Activated CD8-positive, alpha-beta memory T cell treated with anti-CD3 and anti-CD28 coated beads for 24 hours (primary cell): ENCODE data around the gene ZHX3.
A peak's percentile ranks its signal among the peaks of the same experiment; 100 is the strongest.
"Not testable (repeated sequence)": the region's sequence is repeated elsewhere in the genome, so short reads cannot be mapped to it uniquely, and the experiment has no call there.

Source experiments
- DNase-seq: peaks from one replicate; pipeline ENCODE4 v3.0.0-alpha.2; 2020

Gene ZHX3

DNA sequence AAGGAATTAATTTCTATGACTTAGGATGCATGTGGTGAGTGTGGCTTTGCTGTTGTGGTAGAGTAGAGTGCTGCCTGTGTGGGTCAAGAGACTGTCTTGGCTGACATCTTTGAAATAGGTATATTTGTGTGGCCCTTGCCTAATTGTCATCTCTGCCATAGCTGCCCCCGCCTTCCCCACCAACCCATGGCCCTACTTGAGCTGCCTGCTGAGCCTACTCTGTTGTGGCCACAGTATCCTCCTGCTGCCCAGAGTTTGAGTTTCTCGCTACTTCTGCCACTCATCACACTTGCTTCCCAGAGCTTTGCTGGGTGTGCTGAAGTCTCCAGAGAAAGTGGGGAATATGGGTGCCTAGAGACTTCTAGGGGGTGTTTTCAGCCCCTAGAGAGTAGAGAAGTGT, 172.2 kb downstream of the ZHX3 start:
- DNase-seq, result no peak

DNA sequence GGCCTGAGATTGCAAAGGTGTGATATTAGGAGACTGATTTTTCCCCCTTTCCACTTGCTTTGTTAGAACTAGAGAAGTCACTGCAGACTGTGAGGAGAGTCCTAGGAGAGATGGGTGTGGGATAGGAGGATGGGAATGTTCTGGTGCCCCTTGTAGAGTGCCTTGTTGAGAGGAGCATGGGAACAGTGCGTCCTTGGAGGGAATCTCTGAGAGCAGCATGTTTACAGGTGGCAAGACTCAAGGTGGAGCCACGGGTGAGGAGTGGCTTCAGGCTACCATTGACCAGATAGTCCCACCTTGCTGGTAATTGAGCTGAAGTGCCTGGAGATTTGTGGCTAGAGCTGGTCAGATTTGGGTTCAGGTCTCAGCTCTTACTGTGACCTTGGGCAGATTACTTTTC, 174.2 kb downstream of the ZHX3 start:
- no peak for DNase-seq

DNA sequence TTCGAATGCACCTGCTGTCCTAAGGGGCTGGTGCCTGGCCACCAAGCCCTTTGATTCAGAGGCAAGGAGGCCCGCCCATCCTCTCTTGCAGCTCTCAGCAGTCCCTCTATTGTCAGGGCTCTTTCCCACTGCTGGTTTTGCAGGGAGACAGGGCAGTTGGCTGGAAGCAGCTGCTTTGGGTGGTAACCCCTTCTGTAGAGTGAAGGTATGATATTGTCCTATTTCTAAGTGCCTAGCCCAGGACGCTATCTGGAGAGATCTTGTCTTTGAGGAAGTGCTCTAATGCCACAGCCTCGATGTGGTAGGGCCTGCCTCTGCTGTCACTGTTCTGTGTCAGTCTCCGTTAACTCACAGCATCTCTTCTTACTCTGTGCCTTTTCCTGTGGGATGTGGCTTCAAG, 174.6 kb downstream of the ZHX3 start:
- no peak for DNase-seq

DNA sequence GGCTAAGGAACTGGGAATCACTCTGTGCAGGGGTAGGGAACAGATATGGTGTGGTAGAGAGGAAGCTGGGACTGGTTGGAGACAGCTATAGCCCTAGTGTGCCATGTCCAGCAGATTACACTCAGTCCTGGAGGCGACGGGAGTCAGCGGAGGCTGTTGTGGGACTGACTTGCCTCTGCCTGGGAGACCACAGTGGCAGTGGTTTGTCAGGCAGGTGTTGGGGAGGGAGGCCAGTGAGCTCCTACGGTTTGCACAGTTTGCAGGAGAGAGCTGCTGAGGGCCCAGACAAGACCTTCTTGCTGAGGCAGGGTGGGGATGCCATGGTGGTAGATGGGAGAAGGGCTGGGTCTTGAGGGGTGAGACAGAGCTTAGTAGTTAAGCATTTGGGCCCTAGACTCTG, 175.3 kb downstream of the ZHX3 start:
- no peak for DNase-seq

DNA sequence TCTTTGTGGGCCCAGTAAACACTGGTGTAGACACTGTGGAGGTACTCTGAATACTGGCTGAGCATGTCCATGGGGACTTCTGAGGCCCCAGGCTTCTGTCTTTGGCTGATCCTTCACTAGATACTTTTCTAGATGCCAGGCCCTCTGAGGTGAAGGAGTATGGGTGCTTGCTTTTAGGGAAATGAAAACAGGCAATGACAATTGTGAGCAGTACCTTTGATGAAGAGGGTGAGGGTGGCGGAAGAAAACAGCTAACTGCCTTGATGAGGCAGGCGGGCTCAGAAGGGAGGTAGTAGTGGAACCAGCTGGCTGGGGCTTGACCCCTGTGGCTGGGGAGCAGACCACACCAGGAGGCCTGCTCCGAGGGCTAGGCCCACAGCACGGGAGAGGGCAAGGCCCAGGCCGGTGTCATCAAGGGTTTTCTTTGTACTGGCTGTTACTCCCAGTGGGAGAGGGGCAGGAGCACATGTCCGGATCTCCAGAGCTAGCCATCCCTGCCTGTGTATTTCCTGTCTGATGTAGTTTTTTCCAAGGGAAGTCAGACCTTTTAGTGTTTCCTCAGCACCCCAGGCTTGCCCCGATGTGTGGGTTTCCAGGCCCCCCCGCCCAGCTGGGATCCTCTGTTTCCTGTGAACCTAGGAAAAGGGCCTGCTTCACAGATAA, 176.2 kb downstream of the ZHX3 start:
- DNase-seq, result no peak

DNA sequence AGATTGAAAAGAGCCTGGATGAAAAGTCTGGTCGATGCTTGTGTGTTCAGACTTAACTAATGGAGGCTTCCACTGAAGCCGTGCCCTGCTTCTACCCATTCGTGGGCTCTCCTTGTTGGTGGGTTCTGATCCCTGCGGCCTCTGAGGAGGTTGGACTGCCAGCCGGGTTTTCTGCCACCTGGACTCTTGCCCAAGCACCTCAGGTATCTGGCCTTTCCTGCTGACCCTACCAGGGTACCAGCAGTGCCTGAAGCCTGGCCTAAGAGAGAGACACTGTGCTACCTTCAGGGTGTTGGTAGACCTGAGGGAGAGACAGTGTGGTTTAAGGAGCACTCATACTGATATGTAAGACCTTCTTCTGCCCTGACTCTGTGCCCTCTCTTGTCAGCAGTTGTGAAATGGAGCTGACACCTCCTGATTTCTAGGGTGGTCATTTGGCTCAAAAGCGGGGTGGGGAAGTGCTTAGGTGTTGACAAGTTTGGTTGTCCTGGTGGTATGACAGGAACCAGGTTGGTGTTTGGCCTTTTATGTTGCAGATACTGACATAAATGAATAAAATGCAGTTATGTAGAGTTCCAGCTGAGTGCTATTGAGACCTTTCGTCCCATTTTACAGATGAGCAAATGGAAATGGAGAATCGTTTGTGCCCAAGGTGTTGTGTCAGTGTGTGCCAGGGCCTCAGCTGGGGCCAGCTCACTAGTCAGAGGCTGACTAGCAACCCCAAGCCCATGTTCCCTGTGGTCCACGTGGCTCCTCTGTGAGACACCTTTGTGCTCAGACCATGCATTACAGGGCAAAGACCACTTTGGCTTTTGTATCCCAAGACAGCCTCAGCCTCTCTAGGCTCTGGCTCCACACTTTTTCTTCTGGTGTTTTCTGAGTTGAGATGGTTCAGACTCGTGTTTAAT, 177.1 kb downstream of the ZHX3 start:
- DNase-seq, result no peak

DNA sequence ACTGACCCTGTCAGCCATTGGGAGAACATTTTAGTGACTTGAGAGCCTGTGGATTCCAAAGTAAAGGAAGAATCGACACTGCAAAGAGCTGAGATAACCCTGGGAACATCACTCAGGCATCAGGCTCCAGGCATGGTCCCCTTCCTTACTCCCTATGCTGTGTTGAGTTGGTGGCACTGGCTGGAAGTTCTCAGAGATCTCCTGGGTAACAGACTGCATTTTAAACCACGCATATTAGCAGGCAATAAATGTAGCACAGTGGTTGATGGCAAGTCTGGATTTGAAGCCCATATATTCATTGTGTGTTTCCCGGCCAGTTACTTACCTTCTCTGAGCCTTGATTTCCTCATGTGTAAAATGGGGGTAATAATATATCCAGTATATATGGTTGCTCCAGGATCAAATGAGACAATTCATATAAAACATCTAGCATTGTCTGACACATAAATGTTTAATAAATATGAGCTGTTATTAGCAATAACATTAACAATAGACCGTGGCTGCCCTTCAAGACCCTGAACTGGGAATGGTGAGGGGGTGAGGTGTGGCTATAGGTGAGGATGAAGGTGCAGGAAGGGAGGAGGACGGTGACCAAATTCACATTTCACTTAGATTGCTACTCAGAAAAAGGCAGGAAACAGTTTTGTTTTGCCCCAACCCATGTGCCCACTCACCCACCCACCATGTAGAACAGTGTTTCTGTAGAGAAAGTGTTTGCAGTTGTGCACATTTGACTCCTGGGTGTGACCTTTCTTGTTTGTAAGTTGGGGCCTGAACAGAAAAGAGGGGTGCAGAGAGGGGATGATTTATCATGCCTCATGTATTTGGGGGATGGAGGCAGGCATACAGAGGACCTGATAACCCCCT, 178.1 kb downstream of the ZHX3 start:
- DNase-seq, result no peak

DNA sequence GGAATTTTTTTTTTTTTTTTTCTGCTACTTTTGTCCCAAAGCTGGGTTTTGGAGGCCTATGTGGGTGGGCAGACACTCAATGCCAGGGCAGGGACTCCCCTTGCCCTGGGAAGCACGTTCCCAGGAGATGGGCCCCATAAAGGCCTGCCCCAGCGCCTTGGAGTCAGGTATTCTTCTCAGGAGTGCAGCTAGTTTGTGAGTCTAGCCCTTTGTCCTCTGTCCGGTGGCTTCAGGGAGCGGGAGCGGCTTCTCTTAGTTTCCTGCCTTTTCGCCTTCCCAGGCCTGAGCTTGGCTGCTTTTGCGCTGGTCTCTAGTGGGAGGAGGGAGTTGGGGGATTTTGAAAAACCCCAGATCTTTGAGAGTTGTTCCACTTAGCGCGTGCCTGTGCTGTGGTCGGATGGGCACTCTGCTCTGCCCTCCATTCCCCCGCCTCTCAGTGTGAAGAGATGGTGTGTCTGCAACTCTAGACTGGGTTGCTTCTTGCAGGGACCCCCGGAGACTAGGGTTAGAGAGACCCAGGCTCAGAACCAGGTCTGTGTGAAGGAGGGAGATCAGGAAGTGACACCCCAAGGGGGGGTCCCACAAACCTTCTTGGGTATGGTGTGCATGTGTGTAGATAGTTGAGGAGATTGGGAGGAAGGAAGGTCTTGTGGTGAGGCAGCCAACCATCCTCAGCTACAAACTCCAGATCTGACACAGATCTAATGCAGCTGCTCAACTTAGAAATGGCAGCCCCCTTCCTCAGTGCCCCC, 178.9 kb downstream of the ZHX3 start:
- DNase-seq, result peak; percentile 78

DNA sequence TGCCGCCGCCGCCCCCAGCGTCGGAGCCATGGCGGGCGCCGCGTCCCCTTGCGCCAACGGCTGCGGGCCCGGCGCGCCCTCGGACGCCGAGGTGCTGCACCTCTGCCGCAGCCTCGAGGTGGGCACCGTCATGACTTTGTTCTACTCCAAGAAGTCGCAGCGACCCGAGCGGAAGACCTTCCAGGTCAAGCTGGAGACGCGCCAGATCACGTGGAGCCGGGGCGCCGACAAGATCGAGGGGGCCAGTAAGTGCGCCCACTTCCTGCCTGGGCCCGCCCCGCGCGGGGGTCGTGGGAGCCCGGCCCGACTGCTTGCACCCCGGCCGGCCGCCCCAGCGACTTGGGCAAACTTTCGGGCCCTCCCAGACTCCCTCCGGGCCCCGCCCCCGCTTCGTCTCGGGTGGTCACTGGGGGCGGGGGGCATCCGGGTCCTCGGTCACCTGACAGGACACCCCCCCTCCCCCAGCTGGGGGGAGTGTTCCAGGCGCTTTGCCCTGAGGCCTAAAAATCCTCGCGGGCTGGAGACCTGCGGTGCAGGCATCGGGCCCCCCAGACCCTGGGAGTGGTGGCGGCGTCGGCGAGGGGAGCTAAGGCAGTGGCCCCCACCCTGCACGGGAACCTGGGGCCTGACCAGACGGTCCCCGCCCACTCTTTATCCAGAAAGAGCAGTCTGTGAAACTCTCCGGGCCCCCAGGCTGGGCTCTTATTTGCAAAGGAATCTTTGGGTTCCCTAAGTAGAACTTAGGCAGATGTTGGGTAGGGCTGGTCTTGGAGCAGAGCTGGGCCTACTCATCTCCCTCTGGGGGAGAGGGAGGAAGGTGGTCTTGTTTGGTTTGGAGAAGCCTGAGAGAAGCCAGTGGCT, 179.7 kb downstream of the ZHX3 start:
- peak; percentile 91 for DNase-seq

DNA sequence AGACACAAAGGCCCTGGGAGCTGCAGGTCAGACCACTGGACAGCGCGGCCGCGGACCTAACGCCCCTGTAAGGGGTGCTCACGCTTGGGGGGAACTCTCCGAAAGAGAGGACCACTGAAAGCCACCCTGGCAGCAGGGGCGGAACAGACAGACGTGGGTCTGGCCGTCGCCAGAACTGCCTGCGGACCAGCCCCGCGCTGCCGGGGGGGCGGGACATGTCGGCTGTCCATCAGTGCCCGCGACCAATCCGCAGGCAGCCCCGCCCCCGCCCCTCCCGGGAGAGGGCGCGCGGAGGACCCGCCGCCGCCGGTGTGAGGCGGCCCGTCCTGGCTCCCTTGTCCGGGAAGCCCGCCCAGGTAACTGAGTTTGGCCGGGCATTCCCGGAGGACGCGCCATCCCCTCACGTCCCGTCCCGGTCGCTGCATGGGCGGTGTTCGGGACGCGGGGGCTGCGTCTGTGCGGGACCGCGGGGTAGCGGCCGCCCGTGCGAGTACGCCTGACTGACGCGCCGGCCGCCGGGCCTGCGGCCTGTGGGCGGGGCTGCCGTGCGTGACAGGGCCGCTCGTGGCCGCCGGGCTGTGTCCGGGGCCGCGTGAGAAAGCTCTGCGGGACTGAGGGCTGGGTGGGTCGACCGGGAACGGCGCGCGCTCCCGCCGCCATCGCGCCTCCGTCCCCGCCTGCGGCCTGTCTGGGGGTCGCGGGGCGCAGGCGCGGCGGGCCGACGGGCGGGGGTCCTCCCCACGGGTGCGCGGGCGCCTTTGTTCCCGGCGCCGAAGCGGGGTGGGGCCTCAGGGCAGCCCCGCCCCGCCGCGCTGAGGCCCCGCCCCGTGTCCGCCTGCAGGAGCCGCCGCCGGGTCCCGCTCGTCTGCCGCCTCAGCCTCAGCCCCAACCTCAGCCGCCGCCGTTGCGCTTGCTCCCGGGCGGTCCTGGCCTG, 180.6 kb downstream of the ZHX3 start, which contains the start of gene PLCG1:
Gene PLCG1, plus strand, starts transcription at position 864 of the 934 bp plus-strand sequence. CDS start 99 bp downstream, outside the sequence.
- DNase-seq, result peak; percentile 95

DNA sequence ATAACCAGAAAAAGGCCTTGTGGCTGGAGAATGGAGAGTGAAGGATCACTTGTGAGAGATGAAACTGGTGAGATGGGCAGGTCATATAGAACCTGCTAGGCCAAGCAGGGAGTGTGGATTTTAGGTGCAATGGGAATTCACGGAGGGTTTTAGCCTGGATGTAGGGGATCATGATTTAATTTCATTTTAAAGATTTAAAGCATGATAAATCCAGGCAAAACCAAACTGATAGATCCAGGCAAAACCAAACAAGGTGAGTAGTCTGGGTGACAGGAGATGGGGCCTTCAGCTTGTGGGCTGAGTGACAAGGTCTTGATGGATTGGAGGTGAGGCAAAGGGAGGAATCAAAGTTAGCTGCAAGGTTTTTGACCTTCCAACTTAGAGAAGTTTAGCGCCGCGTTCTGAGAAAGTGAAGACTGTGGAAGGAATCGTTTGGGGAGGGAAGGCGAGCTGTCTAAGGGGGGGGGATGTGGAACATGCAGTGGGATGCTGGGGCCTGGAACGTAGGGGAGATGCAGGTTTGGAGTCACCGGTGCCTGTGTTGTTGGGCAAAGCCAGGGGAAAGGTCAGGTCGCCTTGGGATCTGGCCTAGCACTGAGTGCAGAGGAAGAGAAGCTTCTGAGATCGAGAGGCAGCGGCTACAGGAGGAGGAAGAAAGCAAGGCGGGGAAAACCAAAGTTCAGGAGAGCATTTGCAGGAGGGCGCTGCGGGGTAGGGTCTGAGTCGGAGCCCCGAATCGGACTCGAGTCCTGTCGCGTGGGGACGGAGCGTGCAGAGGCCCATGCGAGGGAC, 181.4 kb downstream of the ZHX3 start:
- DNase-seq, result no peak

DNA sequence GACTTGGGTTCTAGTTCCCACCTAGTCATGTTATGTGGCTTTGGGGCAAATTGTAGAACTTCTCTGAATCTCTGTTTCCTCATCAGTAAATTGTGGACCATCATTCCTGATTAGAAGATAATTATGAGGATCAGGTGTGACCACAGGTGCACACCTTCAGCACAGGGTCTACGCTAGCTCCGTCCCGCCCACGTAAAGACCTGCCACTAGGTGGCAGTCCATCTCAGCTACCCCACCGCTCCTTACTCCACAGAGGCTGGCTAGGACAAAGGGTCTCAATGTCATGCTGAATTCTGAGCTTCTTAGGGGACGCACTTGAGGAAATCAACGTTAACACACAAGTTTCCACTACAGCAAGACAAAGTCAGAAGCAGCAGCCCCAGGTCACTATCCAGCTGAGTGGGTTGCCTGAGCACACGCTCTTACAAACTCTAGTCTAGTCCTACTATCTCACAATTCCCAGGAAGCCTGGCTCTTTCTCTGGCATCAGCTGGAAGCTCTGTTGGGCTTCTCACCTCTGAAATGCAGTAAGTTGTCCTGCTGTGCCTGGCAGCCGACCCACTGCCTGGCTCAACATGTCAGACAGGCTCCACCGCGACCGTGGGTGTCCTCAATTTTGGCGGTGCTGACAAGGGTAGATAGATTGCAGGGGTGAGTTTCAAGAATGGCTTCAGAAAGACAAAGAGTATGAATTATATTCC, 182.2 kb downstream of the ZHX3 start:
- DNase-seq, result peak; percentile 83

DNA sequence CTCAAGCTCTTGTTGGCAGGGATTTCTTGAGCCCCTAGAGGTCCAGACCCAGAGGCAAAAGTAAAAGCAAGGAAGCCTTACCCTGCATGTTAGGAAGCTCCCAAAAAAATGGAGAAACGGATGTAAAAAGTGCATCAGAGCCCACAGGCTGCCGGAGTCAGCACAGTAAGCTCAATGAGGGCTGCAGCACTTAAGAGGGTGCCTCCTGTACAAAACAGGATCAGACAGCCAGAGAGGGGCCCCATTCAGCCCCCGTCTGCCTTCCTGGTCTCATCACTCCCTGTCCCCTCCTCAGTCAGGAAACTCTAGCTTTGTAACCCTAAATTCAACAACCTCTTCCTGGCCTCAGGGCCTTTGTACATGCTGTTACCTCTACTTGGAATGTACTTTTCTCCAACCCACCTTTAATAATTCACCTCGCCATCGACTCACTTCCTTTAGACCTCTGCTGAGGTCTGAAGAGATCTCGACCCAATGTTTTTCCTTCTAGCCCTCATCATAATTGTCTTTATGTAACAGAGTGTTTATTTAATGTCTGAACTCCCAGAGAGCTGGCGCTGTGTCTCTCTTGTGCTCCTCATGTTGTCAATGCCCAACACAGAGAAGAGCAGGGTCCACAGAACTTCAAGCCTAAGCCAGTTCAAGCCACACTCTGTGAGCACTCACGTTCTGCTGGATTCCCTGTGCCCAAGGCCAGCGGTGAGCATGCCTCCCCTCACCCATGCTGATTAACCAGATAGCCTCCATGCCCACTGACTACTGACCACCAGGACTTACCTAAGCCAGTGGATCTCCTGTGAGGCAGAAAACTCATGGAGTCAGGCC, 183.0 kb downstream of the ZHX3 start:
- peak; percentile 59 for DNase-seq

DNA sequence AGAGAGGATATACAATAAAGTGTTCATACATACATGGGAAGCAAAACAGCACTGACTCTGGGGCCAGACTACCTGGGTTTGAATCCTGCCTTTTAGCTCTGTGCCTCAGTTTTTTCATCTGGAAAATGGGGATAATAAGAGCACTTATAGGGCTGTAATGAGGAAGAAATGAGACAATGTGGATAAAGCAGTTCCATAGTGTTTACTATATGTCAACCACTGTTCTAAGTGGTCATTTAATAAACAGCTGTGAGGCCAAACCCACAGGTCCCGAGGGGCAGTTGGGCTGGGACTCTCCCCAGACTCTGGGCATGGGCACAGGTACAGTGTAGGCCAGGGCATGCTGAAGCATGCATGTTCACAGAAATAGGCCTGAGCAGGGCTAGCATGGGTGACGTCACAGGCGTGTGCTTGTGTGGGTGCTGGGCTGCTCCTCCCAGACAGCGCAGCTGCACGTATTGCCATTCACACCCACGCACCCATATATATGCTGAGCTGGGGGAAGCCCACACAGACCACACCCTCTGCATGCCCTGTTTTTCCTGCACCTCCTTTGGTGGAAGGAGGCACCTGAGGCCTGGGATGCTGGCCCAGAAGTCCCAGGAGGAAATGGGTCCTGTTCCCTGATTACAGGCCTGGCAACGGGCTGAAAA, 183.7 kb downstream of the ZHX3 start:
- peak; percentile 66 for DNase-seq

DNA sequence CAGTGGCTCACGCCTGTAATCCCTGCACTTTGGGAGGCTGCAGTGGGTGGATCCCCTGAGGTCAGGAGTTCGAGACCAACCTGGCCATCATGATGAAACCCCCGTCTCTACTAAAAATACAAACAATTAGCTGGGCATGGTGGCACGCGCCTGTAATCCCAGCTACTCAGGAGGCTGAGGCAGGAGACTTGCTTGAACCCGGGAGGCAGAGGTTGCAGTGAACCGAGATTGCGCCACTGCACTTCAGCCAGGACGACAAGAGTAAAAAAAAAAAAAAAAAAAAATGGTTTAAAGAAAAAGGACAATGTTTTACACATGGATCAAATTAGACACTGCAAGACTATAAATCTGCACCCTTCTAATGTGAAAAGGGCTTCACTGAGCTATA, 185.1 kb downstream of the ZHX3 start:
- not testable (repeated sequence) for DNase-seq

DNA sequence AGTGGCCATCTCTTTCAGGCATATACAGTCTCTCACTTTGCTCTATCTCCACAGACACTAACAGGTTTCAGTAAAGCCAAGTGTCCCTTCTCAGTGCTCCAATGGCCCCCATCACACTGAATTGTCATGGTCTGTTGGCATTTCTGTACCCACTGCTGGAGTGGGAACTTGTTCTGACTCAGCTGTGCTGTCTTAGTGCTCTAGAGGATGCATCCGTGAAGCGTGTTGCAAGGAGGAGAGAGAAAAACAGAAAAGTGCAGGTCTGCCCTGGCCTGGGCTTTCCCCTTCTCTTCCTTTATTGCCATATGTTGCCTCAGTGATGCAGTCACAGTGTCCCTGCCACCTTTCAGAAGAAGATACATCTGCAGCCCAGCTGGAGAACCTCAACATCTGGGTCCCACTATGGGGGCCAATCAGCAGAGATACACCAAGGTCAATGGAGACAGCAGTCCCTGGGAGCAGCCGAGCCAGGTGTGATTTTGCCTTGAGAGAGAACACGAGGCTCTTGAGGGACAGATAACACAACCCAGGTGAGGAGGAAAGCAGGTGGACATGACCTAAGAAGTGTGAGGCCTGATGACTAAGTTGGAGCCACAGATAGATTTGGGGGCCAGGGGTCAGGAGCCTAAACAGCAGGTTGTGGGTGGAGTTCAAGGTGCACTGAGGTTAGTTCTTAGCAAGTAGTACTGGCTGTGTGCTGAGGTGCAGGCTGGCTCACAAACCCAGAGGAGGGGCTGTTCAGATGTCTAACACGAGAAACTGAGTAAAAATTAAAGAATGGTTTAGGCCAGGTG, 185.7 kb downstream of the ZHX3 start:
- DNase-seq, result no peak
